ENCODE measurements around the gene CREBZF. TPM values are rescaled to one million over a fixed set of nuclear protein-coding genes. Genes with fewer than 3 reads are reported as not detected.

Gene CREBZF, protein sequence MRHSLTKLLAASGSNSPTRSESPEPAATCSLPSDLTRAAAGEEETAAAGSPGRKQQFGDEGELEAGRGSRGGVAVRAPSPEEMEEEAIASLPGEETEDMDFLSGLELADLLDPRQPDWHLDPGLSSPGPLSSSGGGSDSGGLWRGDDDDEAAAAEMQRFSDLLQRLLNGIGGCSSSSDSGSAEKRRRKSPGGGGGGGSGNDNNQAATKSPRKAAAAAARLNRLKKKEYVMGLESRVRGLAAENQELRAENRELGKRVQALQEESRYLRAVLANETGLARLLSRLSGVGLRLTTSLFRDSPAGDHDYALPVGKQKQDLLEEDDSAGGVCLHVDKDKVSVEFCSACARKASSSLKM
- total RNA-seq (2014; rRNA removed; shearing (Covaris generic); ENCODE audit: low replicate concordance): 31.8 and 34.4 TPM in 2 replicates

DNA sequence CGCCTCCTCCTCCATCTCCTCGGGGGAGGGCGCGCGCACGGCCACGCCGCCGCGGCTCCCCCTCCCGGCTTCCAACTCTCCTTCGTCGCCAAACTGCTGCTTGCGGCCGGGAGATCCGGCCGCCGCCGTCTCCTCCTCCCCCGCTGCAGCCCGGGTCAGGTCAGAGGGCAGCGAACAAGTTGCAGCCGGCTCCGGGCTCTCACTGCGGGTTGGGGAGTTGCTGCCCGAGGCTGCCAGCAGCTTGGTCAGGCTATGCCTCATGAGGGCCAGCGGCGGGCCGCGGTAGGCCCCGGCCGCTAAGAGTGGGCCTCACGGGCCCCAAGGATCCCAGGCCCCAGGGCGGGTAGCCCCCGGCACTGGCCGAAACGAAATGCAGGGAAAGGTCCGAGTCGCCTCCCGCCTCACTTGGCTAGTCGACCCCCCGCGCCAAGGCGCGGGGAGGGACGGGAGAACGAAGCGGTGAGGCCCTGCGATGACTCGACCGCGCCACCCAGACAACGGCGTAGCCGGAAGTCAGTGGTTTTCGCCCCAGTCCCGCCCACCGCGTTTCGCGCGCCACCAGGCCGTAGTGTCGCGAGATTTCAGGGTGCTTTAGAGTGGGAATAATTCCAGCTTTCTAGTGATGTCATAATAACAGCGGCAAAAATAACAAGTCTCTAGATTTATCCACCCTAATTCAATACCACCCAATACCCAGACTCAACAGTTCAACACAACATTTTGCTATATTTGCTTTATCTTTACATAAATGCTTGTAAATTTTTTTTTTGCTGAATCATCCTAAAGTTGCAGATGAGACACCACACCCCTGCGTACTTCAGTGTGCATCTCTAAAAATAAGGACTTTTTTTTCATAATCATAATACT is at the start of gene CREBZF:
CREBZF (minus strand) TSS at position 515 of the 867 bp plus-strand sequence; CDS start at position 261, 254 bp downstream.
- H3K9me3 ChIP-seq: no peaks in the 10 kb centered on the region
- DNase-seq: peak; percentile 94
- peaks cover 41% of the 10 kb centered on the region for H3K36me3 ChIP-seq
- H3K4me3 ChIP-seq: peak within 1 kb of the TSS; percentile 87
- H3K27me3 ChIP-seq: no peaks in the 10 kb centered on the region

DNA sequence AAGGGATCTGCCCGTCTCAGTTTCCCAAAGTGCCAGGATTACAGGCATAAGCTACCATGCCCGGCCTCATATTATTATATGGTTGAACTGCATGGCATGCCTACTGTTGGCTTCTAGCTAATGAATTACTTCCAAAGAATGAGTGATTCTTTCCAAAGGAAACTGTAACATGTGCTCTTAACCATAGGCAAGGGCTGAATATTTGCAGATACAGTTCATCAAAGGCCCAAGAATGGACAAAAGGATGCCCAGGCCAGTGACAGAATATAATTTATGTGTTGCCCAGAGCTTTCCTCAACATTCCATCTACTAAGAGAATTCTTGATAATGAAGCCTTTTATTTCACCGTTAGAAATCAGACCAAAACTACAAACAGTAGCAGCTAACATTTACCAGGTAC is 48.0 kb upstream of the CREBZF start:
- no peaks in the 10 kb centered on the region for H3K27me3 ChIP-seq
- no peaks in the 10 kb centered on the region for H3K9me3 ChIP-seq
- no peak for DNase-seq
- no peaks in the 10 kb centered on the region; the same call in 1 of the 2 replicates for H3K36me3 ChIP-seq
- H3K4me3 ChIP-seq: no peak overlapping the region

DNA sequence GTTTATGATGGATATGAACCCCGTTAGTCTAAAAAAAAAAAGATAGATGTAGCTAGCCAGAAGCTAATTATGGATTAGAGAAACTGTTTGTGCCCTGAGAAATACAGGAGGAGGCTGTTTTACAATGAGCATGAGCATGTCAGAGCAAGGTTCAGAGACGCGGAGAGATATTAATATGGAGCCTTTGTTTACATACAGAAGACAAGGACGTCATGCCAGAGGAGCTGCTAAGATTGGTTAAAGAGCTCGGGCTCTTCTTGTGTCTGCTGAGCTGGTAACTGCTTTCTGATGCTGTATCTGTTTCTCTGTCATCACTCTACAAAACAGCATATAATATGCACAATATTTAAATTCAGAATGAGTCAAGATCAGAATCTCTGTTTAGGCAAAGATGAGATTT is 46.0 kb upstream of the CREBZF start:
- Histone ChIP-seq H3K36me3 (no peaks in the 10 kb centered on the region; the same call in none of the 2 replicates), H3K9me3 (peaks cover 3% of the 10 kb centered on the region; the same call in 1 of the 2 replicates), H3K27me3 (no peaks in the 10 kb centered on the region), H3K4me3 (no peak overlapping the region)
- no peak for DNase-seq

DNA sequence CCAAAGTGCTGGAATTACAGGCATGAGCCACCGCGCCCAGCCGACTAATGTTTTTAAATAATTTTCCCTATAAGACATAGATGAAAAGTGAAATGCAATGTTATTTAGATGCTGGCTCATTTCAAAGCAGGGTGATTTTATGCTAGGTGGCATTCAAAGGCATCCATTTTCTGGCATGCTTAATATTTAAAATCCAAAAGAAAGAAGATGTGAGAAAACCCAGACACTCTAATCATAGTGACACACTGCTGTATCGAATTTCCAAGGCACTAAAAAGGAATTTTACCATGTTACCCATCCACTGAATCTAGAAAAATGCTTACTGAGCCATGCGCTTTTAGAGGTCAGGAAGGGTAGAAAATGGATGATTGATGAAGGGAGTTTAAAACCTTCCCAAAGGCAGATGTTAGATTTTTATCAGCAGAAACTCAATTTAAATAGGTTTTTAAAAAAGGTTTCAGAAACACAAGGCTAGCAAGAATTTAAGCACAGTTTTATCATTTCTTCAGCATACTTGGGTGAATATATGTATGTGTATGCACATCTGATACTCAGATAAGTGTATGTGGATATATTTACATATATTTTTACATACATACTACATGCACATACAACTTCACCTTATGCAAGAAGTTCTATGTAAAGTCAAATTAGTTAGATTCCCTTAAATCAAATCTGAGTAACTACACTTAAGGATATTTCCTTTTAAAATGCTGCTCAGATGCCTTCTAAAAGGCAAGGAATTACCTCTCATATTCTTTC is 45.2 kb upstream of the CREBZF start:
- H3K4me3 ChIP-seq: no peak overlapping the region
- H3K27me3 ChIP-seq: no peaks in the 10 kb centered on the region
- peaks cover 3% of the 10 kb centered on the region; the same call in 1 of the 2 replicates for H3K9me3 ChIP-seq
- no peak for DNase-seq
- H3K36me3 ChIP-seq: no peaks in the 10 kb centered on the region; the same call in none of the 2 replicates

DNA sequence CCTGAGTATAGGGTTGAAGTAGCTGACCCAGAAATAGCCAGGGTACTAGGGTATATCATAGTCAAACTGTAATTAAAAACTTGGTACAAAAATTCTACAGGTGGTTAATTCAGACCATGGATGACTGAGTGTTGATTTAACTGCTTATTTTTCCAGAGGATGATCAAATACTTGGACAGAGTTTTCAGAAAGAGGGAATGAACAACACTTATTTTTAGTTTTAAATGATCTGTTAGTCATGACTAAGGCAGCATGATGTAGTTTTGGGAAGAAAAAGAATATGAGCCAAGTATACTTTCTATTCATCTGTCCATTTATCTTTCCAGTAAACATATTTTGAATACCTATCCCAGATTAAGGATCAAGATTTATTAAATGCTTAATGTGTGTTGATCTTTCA is 40.9 kb upstream of the CREBZF start:
- Histone ChIP-seq H3K9me3 (peaks cover 7% of the 10 kb centered on the region; the same call in 1 of the 2 replicates), H3K36me3 (no peaks in the 10 kb centered on the region; the same call in 1 of the 2 replicates), H3K4me3 (no peak overlapping the region), H3K27me3 (no peaks in the 10 kb centered on the region)
- DNase-seq: no peak

DNA sequence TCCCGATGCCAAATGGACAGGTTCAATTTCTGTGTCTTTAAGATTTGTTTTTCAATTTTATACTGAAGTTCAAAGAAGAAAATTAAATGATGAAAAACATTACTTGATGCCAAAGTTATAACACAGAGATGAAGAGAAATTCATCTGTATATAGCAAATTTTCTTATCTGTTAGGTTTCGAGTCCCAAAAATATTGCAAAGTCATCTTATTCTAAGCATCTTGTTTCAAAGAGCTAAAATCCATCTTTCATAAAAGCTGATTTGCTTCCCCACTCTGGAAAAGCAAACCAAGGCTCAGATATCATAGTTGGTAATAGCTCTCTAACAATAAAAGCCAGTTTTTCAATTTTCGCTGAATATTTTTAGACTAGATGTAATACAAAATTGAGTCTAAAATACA is 40.0 kb upstream of the CREBZF start:
- Histone ChIP-seq H3K9me3 (peaks cover 7% of the 10 kb centered on the region; the same call in 1 of the 2 replicates), H3K36me3 (no peaks in the 10 kb centered on the region; the same call in 1 of the 2 replicates), H3K27me3 (no peaks in the 10 kb centered on the region), H3K4me3 (no peak overlapping the region)
- no peak for DNase-seq

DNA sequence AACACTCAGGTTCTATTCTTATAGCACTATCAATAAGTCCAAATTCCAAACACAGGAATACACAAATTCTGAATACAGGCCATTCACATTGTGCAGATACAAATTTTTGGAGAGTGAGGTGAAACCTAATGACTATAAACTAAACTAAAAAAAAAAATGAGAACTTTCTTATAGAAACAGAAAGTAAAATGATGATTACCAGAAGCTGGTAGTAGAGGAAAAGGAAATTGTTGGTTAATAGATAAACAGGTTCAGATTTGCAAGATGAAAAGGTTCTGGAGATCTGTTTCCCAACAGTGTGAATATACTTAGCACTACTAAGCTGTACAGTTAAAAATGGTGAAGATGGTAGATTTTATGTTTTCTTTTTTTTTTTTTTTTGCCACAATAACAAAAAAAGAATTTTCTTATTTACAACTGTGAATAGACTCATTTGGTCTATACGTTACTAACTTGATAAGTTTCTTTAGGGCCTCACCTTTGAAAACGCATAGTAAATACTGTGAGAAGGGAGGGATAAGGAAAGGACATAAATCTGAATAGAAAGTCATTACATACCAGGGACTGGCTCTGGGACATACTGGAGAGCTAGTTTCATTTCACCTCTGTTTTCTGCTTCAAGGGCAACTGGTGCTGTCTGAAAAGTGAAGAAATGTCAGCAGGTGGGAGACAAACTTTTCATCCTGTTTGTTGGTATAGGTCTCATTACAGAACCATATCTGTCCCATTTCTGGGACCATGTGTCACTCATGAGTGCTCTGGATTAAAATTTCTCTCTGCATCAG is 35.2 kb upstream of the CREBZF start:
- no peak for DNase-seq
- H3K4me3 ChIP-seq: no peak overlapping the region
- H3K9me3 ChIP-seq: peaks cover 5% of the 10 kb centered on the region; the same call in 1 of the 2 replicates
- no peaks in the 10 kb centered on the region for H3K27me3 ChIP-seq
- peaks cover 10% of the 10 kb centered on the region for H3K36me3 ChIP-seq

DNA sequence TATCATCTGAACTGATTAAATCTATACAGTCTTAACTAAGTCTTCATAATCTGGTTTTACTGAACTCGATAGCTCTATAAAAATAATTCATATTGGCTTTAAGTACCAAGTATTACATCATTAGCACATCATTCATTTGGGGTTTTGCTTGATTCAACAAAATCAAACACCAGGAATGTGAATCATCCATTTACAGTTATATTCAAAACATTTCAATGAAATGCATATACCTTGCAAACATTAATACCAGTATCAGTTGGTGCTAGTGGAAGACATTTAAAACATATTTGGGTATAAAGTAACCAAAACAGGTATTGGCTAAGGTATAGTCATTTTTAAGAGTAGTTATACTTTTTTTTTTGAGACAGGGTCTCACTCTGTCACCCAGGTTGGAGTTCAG is 33.3 kb upstream of the CREBZF start:
- H3K27me3 ChIP-seq: no peaks in the 10 kb centered on the region
- peaks cover 16% of the 10 kb centered on the region for H3K36me3 ChIP-seq
- no peak for DNase-seq
- H3K9me3 ChIP-seq: 0 out of 2 replicates have a peak, but pooled peaks cover 1% of the 10 kb centered on the region
- H3K4me3 ChIP-seq: no peak overlapping the region

DNA sequence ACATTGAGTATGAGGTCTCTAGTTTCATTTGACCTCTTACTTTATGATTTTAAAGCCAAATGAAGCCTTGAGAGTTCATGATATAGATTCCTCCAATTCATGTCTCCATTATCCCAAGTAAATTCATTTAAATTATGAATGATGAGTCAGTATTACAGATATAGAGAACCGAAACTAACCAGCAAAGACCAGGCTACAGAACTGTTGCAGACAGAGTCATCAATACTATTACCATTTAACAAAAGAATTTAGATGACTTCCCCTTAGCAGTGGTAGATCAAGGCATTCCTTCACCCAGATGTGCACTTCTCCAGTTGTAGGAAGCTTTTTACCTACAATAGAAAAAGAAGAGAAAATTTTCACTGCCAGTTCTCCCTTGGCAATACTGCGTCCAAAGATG is 32.8 kb upstream of the CREBZF start:
- Histone ChIP-seq H3K4me3 (no peak overlapping the region), H3K9me3 (no peaks in the 10 kb centered on the region), H3K36me3 (peaks cover 16% of the 10 kb centered on the region), H3K27me3 (no peaks in the 10 kb centered on the region)
- no peak for DNase-seq

DNA sequence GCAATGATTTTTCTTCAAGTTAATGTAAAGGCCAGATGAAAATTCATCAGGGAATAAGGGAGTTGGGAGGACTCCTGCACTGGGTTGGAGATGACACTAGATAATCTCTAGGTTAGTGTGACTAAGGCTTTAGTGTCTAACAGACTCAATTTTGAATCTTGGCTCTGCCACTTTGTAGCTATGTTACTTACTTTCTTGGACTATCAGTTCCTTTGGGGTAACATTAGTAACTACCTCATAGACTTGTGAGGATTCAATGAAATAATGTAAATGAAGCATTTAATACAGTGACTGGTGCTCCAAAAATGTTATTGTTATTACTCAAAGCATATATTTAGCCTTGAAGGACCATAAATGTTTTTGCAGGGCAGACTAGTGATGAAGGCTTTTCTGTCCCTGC is 30.6 kb upstream of the CREBZF start:
- Histone ChIP-seq H3K27me3 (no peaks in the 10 kb centered on the region), H3K4me3 (no peak overlapping the region), H3K36me3 (peaks cover 16% of the 10 kb centered on the region), H3K9me3 (no peaks in the 10 kb centered on the region)
- DNase-seq: no peak

DNA sequence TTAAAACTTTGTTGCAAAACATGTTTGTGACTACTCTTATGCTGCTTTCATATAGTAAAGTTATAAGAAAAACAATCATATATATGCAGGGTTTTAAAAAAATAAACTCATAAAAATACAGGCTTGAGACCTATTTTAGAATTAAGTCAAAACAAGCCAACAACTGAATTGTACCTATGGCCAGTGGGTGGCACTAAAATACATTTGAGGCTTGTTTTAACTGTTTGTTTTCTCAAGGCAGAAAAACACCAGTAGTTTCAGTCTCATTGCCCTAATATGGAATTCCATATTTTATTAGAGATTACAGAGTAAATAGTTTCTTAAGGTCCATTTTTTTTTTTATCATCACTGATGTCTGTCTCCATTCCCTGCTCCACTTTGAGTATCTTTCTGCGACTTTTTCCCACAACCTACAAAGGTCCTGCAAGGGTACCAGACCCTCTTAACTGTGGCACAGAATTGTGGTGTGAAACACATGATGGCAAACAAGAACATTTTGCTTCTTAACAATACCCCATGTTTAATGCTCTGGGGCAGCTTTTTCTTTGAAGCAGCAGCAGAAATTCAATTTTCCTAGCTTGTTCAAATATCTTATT is 29.6 kb upstream of the CREBZF start:
- H3K9me3 ChIP-seq: no peaks in the 10 kb centered on the region
- no peak for DNase-seq
- peaks cover 16% of the 10 kb centered on the region for H3K36me3 ChIP-seq
- H3K4me3 ChIP-seq: no peak overlapping the region
- no peaks in the 10 kb centered on the region for H3K27me3 ChIP-seq

DNA sequence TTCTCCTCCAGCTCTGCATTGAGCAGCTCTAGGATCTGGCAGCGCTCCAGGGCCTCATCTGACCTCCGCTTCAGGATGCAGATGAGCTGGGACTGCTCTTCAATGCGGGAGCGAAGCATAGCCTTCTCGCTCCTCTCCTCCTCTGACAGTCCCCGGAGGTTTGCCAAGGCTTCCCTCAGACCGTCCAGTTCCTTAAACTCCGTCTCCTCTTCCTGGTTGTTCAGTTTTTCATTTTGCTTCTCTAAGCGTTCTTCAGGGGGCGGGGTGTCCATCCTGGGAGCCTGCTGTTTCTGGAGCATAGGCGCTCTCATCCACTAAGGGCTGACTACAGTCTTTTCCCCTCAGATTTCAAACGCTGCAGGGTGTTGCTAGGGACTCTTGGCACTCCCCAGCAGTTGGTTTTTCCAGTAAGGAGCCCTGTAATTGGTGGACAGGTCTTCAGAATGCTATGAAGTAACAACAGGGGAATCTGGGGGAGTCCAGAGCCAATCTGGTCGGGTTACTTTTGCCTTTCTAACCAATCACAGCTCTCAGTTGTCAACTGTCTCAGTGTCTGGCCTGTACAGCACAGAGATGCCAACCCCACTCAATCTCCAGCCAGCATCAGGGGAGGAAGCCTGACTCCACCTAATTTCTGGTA is 21.0 kb upstream of the CREBZF start, which contains the start of gene CCDC89:
CCDC89 (minus strand) TSS at position 376 of the 640 bp plus-strand sequence; CDS start at position 311, 65 bp downstream.
- H3K4me3 ChIP-seq: no peak within 1 kb of the TSS
- no peaks in the 10 kb centered on the region for H3K9me3 ChIP-seq
- H3K36me3 ChIP-seq: no peaks in the 10 kb centered on the region
- DNase-seq: peak; percentile 8
- no peaks in the 10 kb centered on the region for H3K27me3 ChIP-seq

DNA sequence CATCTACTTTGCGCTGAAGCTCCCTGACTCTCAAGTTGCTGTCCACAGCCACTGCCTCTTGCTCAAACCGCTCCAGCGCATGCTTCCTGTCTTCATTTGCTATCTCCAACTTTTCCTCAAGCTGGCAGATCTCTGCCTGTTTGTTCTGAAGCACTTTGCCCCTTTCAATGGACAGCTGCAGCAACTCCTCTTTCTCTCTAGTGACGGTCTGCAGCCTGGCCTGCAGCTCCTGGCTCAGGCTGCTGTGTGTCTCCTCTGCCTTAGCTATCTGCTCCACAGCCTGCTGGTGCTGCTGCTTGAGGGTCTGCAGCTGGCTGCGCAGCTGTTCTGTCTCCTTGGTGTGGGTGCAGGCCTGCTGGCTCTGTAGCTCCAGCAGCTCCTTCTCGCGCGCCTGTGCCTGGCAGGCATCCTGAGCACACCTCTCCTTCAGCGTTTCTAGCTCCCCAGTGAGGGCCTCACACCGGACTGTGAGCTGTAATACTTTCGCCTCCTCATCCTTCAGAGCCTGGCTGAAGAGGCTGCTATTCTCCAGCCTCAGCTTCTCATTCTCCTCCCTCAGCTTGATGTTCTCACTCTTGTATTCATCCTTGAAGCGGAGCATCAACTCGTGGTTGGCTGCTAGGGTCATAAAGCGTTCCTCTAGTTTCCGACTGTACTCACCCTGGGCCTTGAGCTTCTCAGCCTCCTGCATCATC is 20.3 kb upstream of the CREBZF start:
- Histone ChIP-seq H3K9me3 (no peaks in the 10 kb centered on the region), H3K27me3 (no peaks in the 10 kb centered on the region), H3K36me3 (no peaks in the 10 kb centered on the region), H3K4me3 (no peak overlapping the region)
- DNase-seq: no peak
